Mesenchymal stem cell (in vitro differentiated cells and primary cell): Measurements from ENCODE around the gene KIF2A.

Experiments
- DNase-seq: peaks from one replicate; pipeline ENCODE4 v3.0.0-alpha.2; 2013
- H2AFZ ChIP-seq: one replicate; pipeline ENCODE4 v1.6.1; 2013; ENCODE audit warnings: low read depth, mild to moderate bottlenecking, control low read depth, inconsistent platforms, low read length, moderate library complexity
- H2AK5ac ChIP-seq: 2 replicates; pipeline ENCODE4 v1.6.1; 2013; ENCODE audit warnings: low read length, moderate library complexity, mild to moderate bottlenecking, inconsistent platforms; ENCODE audit not compliant: severe bottlenecking
- H2BK120ac ChIP-seq: one replicate; pipeline ENCODE4 v1.6.1; 2013; ENCODE audit warnings: low read depth, mild to moderate bottlenecking, inconsistent platforms, low read length, moderate library complexity
- H2BK12ac ChIP-seq, 2 experiments: one replicate each; pipeline ENCODE4 v1.6.1; 2013; ENCODE audit warnings: inconsistent platforms in 2 of 2, low read length in 2 of 2, mild to moderate bottlenecking in 2 of 2, moderate library complexity in 2 of 2, control low read depth in 1 of 2
- H2BK15ac ChIP-seq: one replicate; pipeline ENCODE4 v1.6.1; 2013; ENCODE audit warnings: mild to moderate bottlenecking, low read depth, inconsistent platforms; ENCODE audit not compliant: poor library complexity, severe bottlenecking
- H2BK5ac ChIP-seq: 2 replicates; pipeline ENCODE4 v1.6.1; 2013; ENCODE audit warnings: low read depth, mild to moderate bottlenecking, low read length, control low read depth, inconsistent platforms; ENCODE audit not compliant: poor library complexity, severe bottlenecking
- H3K14ac ChIP-seq, 2 experiments: one replicate each; pipeline ENCODE4 v1.6.1; 2013; ENCODE audit warnings: inconsistent platforms in 2 of 2, low read length in 2 of 2, control low read depth in 1 of 2, mild to moderate bottlenecking in 1 of 2, moderate library complexity in 1 of 2
- H3K18ac ChIP-seq, 2 experiments: one replicate each; pipeline ENCODE4 v1.6.1; 2013; ENCODE audit warnings: inconsistent platforms in 2 of 2, low read length in 2 of 2, control low read depth in 1 of 2, low read depth in 1 of 2, mild to moderate bottlenecking in 1 of 2
- H3K23ac ChIP-seq, 2 experiments: one replicate each; pipeline ENCODE4 v1.6.1; 2013; ENCODE audit warnings: inconsistent platforms in 2 of 2, low read length in 2 of 2, mild to moderate bottlenecking in 2 of 2, moderate library complexity in 2 of 2, control low read depth in 1 of 2
- H3K27ac ChIP-seq: 2 replicates; pipeline ENCODE4 v1.5.1; 2013; ENCODE audit warnings: mild to moderate bottlenecking, moderate library complexity, low read length, control low read depth, inconsistent platforms; ENCODE audit not compliant: poor library complexity, severe bottlenecking
- H3K27me3 ChIP-seq, 2 experiments: 2 replicates each; pipeline versions ENCODE4 v1.6.1 to v1.7.0; 2013; ENCODE audit warnings: low read length in 2 of 2, mild to moderate bottlenecking in 2 of 2, moderate library complexity in 2 of 2, control low read depth in 1 of 2, inconsistent platforms in 1 of 2; ENCODE audit not compliant: control insufficient read depth in 1 of 2, insufficient read depth in 1 of 2
- H3K36me3 ChIP-seq, 2 experiments: 2 replicates each; pipeline versions ENCODE4 v1.6.1 to v1.7.0; 2013; ENCODE audit warnings: low read length in 2 of 2, control low read depth in 1 of 2, inconsistent platforms in 1 of 2, low read depth in 1 of 2, mild to moderate bottlenecking in 1 of 2; ENCODE audit not compliant: insufficient read depth in 2 of 2, control insufficient read depth in 1 of 2
- H3K4ac ChIP-seq, 2 experiments: one replicate each; pipeline ENCODE4 v1.6.1; 2013; ENCODE audit warnings: inconsistent platforms in 2 of 2, low read length in 2 of 2, mild to moderate bottlenecking in 2 of 2, moderate library complexity in 2 of 2, control low read depth in 1 of 2, low read depth in 1 of 2
- H3K4me1 ChIP-seq: 2 replicates; pipeline ENCODE4 v1.6.1; 2013; ENCODE audit warnings: low read depth, low read length, control low read depth; ENCODE audit not compliant: control insufficient read depth, insufficient read depth
- H3K4me2 ChIP-seq: 2 replicates; pipeline ENCODE4 v1.6.1; 2013; ENCODE audit warnings: low read length, mild to moderate bottlenecking, inconsistent platforms; ENCODE audit not compliant: poor library complexity, severe bottlenecking
- H3K4me3 ChIP-seq, 2 experiments: 2 replicates each; pipeline versions ENCODE4 v1.5.1 to v1.7.0; 2013; ENCODE audit warnings: low read length in 2 of 2, mild to moderate bottlenecking in 2 of 2, control low read depth in 1 of 2, low read depth in 1 of 2; ENCODE audit not compliant: insufficient read depth in 1 of 2
- H3K79me1 ChIP-seq: replicated peaks from 2 replicates; pipeline ENCODE4 v1.6.1; 2013; ENCODE audit warnings: mild to moderate bottlenecking, control low read depth, low read length, inconsistent platforms; ENCODE audit not compliant: poor library complexity, severe bottlenecking
- H3K9ac ChIP-seq: 2 replicates; pipeline ENCODE4 v1.7.0; 2013; ENCODE audit warnings: mild to moderate bottlenecking, low read length, moderate library complexity
- H3K9me3 ChIP-seq: 2 replicates; pipeline ENCODE4 v1.7.0; 2013; ENCODE audit warnings: mild to moderate bottlenecking, low read length; ENCODE audit not compliant: control insufficient read depth
- H4K8ac ChIP-seq: one replicate; pipeline ENCODE4 v1.6.1; 2013; ENCODE audit warnings: inconsistent platforms, mild to moderate bottlenecking, low read length, moderate library complexity
- H4K91ac ChIP-seq: one replicate; pipeline ENCODE4 v1.6.1; 2013; ENCODE audit warnings: mild to moderate bottlenecking, low read length, inconsistent platforms
- WGBS: methylation state at CpG from one replicate; pipeline ENCODE4 v1.1.7; 2013; ENCODE audit warnings: mixed read lengths; 5-methylcytosine and 5-hydroxymethylcytosine counted together

The KIF2A gene

GRCh38 chr5:62305358-62305714 lies 670 bp upstream of the KIF2A start:
- WGBS, result 78% methylated on average over 4 of the region's 4 CpGs
- Histone ChIP-seq H2AFZ (peak overlapping the region; percentile 98), H3K27ac (no peak overlapping the region), H3K27me3 (no peaks in the 10 kb centered on the region), H3K18ac (peak overlapping the region in 1 of 2 experiments; percentile 64), H3K4me2 (peak overlapping the region; percentile 79), H3K14ac (no peak overlapping the region), H2BK12ac (no peak overlapping the region), H3K23ac (no peak overlapping the region), H2BK120ac (no peak overlapping the region), H3K4ac (no peak overlapping the region), H3K79me1 (no peaks in the 10 kb centered on the region), H4K8ac (peak overlapping the region; percentile 47), H2AK5ac (no peak overlapping the region), H3K4me1 (no peaks in the 10 kb centered on the region), H3K4me3 (peak overlapping the region; percentile 87 to 98), H3K36me3 (no peaks in the 10 kb centered on the region), H3K9me3 (no peaks in the 10 kb centered on the region), H4K91ac (peak overlapping the region; percentile 2), H2BK15ac (no peak overlapping the region), H3K9ac (peak overlapping the region; percentile 91), H2BK5ac (no peak overlapping the region)
- no peak for DNase-seq

GRCh38 chr5:62306323-62306895 lies 403 bp downstream of the KIF2A start:
- Histone ChIP-seq H3K27ac (peak overlapping the region; percentile 66), H3K23ac (peak overlapping the region in 1 of 2 experiments; percentile 76), H3K9me3 (no peaks in the 10 kb centered on the region), H2BK12ac (peak overlapping the region in 1 of 2 experiments; percentile 74), H3K9ac (peak overlapping the region; percentile 92), H3K14ac (peak overlapping the region in 1 of 2 experiments; percentile 91), H2AFZ (peak overlapping the region; percentile 92), H2BK5ac (peak overlapping the region; percentile 83), H2BK120ac (peak overlapping the region; percentile 3), H3K4me1 (no peaks in the 10 kb centered on the region), H2AK5ac (no peak overlapping the region), H3K36me3 (no peaks in the 10 kb centered on the region), H3K79me1 (no peaks in the 10 kb centered on the region), H4K91ac (peak overlapping the region; percentile 76), H3K27me3 (no peaks in the 10 kb centered on the region), H3K18ac (peak overlapping the region; percentile 98), H4K8ac (peak overlapping the region; percentile 84), H3K4me3 (peak overlapping the region; percentile 87 to 98), H3K4ac (peak overlapping the region; percentile 78 to 91), H2BK15ac (peak overlapping the region; percentile 46), H3K4me2 (peak overlapping the region; percentile 40)
- WGBS, result under 1% methylated on average over 27 of the region's 67 CpGs
- DNase-seq, result peak; percentile 66

- H3K23ac ChIP-seq, result no peak overlapping the region
- H3K4ac ChIP-seq, result peak overlapping the region; percentile 78 to 91
- peak overlapping the region; percentile 87 to 98 for H3K4me3 ChIP-seq
- peak overlapping the region; percentile 98 for H3K18ac ChIP-seq
- peak overlapping the region; percentile 92 for H2AFZ ChIP-seq
- no peaks in the 10 kb centered on the region for H3K9me3 ChIP-seq
- H3K27ac ChIP-seq, result peak overlapping the region; percentile 34
- H3K79me1 ChIP-seq, result no peaks in the 10 kb centered on the region
- no peaks in the 10 kb centered on the region for H3K36me3 ChIP-seq
- peak overlapping the region; percentile 92 for H3K9ac ChIP-seq
- H2BK5ac ChIP-seq, result no peak overlapping the region
- 10% methylated on average over 33 of the region's 33 CpGs for WGBS
- H4K91ac ChIP-seq, result no peak overlapping the region
- DNase-seq, result peak; percentile 67
- no peak overlapping the region for H2BK15ac ChIP-seq
- H3K4me1 ChIP-seq, result no peaks in the 10 kb centered on the region
- H3K4me2 ChIP-seq, result peak overlapping the region; percentile 69
- no peaks in the 10 kb centered on the region for H3K27me3 ChIP-seq
- no peak overlapping the region for H3K14ac ChIP-seq
- H2AK5ac ChIP-seq, result no peak overlapping the region
- peak overlapping the region; percentile 84 for H4K8ac ChIP-seq
- H2BK120ac ChIP-seq, result peak overlapping the region; percentile 3
- no peak overlapping the region for H2BK12ac ChIP-seq
Observed at GRCh38 chr5:62306896-62307689, 1.1 kb downstream of the KIF2A start.

GRCh38 chr5:62308439-62308838 lies 2.4 kb downstream of the KIF2A start:
- H2AK5ac ChIP-seq, result no peak overlapping the region
- 96% methylated on average over 4 of the region's 6 CpGs for WGBS
- H3K36me3 ChIP-seq, result no peaks in the 10 kb centered on the region
- no peak overlapping the region for H3K4ac ChIP-seq
- H3K4me3 ChIP-seq, result peak overlapping the region in 1 of 2 experiments; percentile 87
- H2BK15ac ChIP-seq, result no peak overlapping the region
- no peak overlapping the region for H2BK12ac ChIP-seq
- H3K4me2 ChIP-seq, result peak overlapping the region; percentile 49
- DNase-seq, result no peak
- H2BK5ac ChIP-seq, result no peak overlapping the region
- H3K27ac ChIP-seq, result no peak overlapping the region
- H2AFZ ChIP-seq, result no peak overlapping the region
- H3K9me3 ChIP-seq, result no peaks in the 10 kb centered on the region
- no peaks in the 10 kb centered on the region for H3K4me1 ChIP-seq
- no peak overlapping the region for H3K9ac ChIP-seq
- H2BK120ac ChIP-seq, result no peak overlapping the region
- no peak overlapping the region for H4K91ac ChIP-seq
- no peaks in the 10 kb centered on the region for H3K27me3 ChIP-seq
- no peak overlapping the region for H3K18ac ChIP-seq
- H3K23ac ChIP-seq, result no peak overlapping the region
- H3K79me1 ChIP-seq, result no peaks in the 10 kb centered on the region
- H4K8ac ChIP-seq, result no peak overlapping the region
- no peak overlapping the region for H3K14ac ChIP-seq
